NCI-H82 treated with DMSO at 0.1 percent for 48 hours (cell line): Measurements from ENCODE around the gene CYREN.
A peak's percentile ranks its signal among the peaks of the same experiment; 100 is the strongest.
"Not testable (repeated sequence)": the region's sequence is repeated elsewhere in the genome, so short reads cannot be mapped to it uniquely, and the experiment has no call there.

Experiments used
- DNase-seq: peaks from one replicate; lab custom pipeline; 2025; ENCODE audit not compliant: unreplicated experiment; lab: John Stamatoyannopoulos, UW

CYREN gene

GRCh38 chr7:135160858-135161653 is 9.5 kb downstream of the CYREN start:
- DNase-seq, result no peak

DNA sequence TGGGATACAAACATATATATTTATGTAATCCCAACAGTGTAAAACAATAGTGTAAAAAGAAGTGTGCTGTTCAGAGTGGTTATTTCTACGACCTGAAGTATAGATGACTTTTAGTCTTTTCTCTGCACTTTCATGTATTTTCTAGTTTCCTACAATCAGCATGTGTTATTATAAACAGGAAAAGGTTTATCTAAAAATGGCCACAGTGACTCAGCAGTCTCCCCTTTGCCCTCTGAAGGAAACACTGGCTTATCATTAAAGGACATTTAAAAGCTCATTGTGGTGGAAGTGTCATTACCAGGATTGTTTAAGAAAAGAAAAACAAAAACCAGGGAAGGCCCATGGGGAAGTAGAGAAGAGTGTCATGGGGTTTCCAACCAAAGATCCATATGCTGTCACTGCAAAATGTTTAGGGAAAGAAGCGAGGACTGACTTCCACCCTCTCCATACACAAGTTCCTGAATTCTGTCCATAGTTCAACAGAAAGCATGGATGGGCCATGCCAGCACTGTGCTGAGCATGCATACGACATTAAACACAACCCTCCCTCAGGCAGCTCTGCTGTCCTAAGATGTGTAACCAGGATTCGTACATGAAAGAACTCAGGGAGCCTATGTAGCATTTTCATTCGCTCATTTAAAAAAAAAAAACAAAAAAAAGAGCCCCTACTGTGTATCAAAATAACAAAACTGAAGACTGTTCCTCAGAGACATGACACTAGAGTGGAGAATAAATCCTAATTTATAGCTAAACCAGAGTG is 10.2 kb downstream of the CYREN start:
- DNase-seq, result no peak

- no peak for DNase-seq
Observed at GRCh38 chr7:135159359-135160085, 11.0 kb downstream of the CYREN start.

- DNase-seq, result no peak
Observed at GRCh38 chr7:135158874-135159273, 11.6 kb downstream of the CYREN start.

GRCh38 chr7:135158141-135158655 is 12.3 kb downstream of the CYREN start:
- no peak for DNase-seq

DNA sequence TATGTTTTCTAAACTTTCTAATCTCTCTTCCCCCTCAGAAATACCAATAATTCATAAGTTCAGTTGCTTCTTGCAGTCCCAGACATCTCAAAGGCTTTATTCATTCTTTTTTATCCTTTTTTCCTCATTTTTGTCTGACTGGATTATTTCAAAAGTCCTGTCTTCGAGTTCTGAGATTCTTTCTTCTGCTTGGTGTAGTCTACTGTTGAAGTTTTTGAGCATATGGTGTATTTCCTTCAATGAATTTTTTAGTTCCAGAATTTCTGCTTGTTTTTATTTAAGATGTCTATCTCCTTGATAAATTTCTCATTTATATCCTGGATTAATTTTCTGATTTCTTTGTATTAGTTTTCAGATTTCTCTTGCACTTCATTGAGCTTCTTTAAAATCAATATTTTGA is 14.2 kb downstream of the CYREN start:
- DNase-seq, result no peak

GRCh38 chr7:135154734-135155133 is 15.8 kb downstream of the CYREN start:
- no peak for DNase-seq

GRCh38 chr7:135152442-135152841 is 18.1 kb downstream of the CYREN start:
- no peak for DNase-seq

- no peak for DNase-seq
Observed at GRCh38 chr7:135151533-135151932, 19.0 kb downstream of the CYREN start.

DNA sequence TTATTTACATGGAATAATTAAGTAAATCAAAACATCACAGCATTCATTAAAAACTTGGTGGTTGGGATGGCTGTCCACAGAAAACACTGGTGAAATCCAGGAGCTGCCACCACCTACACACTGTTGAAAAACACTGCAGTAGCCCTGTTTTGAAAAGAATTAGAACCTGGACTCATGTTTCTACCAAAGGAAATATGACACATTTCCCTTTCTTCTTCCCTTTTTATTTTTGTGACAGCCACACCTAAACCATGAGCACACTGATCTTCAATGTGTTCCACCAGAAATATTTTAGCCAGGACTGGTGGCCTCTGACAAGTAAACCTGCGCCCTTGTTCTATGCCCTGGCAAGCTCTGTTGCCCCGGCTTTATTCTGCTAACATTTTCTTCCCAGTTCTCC is 19.4 kb downstream of the CYREN start:
- no peak for DNase-seq

DNA sequence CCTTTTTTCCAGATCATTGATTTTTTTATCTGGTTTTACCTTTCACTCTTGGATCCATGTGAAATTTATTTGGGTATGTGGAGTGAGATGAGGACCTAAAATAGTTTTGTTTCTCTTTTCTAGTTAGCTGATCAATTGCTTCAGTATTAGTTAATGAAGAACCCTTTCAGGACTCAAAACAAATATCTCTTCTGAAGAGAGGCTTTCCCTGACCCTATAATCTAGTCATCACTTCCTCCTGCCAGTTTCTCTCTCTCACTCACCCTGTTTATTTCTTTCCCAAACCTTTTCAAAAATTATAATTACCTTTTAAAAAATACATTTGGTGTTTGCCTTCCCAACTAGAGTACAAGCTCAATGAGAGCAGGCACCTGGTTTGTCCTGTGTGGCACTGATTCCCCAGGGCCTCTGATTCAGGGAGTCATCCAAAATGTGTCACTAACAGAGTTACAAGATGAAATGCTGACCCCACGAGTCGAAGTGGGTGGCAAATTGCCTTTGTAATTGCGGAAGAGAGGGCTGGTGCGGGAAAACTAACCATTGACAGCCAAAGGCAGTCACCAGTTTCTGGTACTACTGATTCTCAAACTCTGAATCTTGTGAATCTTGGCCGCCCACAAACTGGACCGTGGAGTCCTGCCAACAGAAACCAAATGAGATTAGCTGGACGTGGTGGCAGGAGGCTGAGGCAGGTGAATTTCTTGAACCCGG is 20.3 kb downstream of the CYREN start:
- DNase-seq, result no peak

DNA sequence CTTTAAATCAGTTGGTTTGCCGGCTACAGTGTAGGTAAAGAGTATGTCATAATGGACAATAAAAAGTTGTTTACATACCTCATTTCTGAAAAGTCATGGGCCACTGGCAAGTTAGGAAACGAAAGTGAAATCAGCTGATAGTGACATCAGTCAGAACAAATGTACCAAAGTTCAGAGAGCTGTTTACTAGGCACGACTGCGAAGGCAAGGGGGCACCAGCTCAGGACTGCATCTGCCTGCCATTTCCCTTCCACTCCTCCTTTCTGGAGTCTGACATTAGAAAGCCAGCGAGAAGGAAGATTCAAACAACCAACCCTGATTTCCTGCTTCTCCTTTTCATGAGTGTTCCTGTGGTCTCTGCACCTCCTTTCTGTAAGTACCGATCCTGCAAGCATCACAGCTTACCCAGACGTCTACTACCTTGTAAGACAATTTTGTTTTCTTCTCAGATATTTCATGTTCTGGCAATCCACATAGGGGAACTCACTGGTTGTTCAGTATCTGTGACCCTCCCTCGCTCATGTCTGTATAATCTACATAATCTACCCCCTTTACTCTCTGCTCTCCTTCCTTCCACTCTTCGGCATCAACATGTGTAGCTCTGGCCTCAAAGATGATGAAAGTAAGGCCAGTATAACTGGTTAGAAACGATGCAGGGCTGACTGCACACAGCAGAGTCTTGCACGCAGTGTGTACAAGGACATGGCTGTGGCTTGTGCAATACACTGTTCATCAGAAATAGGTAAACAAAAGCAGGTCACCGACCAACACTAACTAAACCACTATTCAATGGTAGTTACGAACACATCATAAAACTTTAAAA is 22.4 kb downstream of the CYREN start, which contains the start of gene TMEM140:
TMEM140 (plus strand) TSS at position 174 of the 823 bp plus-strand sequence. CDS start 16,370 bp downstream, outside the sequence.
- DNase-seq, result no peak

GRCh38 chr7:135147341-135147898 is 23.1 kb downstream of the CYREN start:
- no peak for DNase-seq

DNA sequence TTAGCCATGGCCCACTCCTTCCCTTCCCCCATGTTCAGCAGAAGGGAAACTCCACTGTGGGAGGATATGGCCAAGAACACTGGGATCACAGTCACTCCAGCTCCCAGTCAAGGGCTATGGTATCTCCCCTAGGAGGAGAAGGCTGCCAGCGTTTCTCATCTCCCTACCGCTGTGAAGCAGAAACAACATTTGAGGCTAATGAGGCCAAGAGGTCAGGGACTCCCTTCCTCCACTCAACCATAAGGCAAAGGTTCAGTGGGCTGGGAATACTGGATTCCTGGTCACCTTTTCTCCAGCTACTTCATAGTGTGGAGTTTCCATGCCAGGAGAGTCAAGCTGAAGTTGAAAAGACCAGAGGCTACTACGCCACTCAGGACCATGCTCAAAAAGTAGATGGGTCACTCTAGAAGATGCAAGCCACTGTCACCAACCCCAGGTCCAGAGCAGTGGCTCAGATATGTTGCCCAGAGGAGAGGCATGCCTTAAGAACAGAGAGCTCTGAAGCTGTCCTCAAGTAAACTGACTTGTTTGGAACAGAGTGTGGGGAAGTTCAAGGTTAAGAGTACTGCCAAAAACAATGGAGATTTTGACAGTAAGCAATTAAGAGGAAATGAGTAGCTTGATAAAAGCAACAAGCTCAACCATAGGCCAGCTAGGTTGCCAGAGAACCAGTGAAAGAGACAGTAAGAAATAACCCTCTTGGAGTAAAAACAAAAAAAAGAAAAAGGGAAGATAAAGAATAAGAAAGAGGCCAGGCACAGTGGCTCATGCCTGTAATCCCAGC is 26.4 kb downstream of the CYREN start:
- DNase-seq, result no peak

GRCh38 chr7:135129579-135129978 is 40.9 kb downstream of the CYREN start:
- no peak for DNase-seq

- no peak for DNase-seq
Observed at GRCh38 chr7:135128931-135129330, 41.6 kb downstream of the CYREN start.

DNA sequence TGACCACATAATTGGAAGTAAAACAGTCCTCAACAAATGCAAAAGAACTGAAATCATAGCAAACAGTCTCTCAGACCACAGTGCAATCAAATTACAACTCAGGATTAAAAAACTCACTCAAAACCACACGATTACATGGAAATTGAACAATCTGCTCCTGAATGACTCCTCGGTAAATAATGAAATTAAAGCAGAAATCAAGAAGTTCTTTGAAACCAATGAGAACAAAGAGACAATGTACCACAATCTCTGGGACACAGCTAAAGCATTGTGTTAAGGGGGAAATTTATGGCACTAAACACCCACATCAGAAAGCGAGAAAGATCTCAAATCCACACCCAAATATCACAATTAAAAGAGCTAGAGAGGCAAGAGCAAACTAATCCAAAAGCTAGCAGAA is 45.9 kb downstream of the CYREN start:
- not testable (repeated sequence) for DNase-seq

DNA sequence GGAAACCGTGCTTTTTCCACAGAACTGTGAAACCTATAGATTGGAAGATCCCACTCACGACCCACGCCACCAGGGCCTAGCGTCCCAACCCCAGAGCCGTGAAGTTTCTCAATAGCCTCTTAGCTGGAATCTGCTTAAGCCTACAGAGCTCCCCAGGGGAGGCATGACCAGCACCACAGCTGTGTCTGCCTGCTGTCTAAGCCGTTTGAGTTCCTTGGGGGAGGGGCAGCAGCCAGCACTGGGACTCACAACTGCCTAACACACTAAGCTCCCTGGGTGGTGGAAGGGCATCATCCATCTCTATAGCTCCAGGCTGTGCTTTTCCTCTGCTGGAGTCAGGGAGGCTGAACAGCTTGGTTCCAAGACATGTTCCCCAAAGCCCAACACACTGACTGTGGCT is 48.6 kb downstream of the CYREN start:
- DNase-seq, result peak; percentile 57

GRCh38 chr7:135117096-135117495 is 53.4 kb downstream of the CYREN start:
- DNase-seq, result no peak
